Raji (cell line): ENCODE measurements around the gene FHAD1.

Experiments used
- POLR2A ChIP-seq: IDR thresholded peaks from 2 replicates; pipeline ENCODE4 v1.6.1; 2011; ENCODE audit warnings: low read depth, low read length, control low read depth; ENCODE audit not compliant: insufficient read depth

The FHAD1 gene

GRCh38 chr1:15332952-15333715 is 86.1 kb downstream of the FHAD1 start:
- TF ChIP-seq POLR2A, result no peak

- no peak for TF ChIP-seq POLR2A
Measured at GRCh38 chr1:15334995-15335394, 88.0 kb downstream of the FHAD1 start.

GRCh38 chr1:15336866-15337265 is 89.8 kb downstream of the FHAD1 start:
- no peak for TF ChIP-seq POLR2A

DNA sequence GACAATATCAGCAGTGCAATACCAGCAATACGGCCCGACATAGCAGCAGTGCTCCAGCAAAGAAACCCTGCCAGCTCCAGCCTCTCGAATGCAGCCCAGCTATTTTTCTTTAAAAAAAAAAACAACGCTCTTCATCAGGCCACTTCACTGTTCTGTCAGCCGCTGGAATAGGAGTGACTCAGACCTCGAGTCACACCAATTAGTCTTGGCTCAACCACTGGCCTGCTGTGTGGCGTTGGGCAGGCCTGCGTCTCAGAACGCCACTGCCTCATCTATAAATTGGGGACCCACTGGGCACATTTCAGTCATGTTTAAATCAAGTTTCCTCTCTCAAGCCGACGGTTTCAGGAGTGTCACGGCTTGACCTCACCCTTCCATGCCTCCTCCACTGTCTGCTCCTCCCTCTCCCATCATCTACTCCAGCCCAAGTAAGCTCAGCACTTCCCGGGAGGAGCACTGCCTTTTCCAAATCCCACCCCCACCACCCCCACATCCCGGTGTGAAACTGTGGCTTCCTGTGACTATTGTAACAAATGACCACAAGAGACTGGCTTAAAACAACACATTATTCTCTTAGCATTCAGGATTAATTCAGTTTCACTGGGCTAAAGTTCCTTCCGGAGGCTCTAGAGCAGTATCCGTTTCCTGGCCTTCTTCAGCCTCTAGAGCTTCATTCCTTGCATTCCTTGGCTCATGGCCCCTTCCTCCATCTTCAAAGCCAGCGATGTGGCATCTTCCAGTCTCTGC is 90.8 kb downstream of the FHAD1 start:
- TF ChIP-seq POLR2A, result no peak

DNA sequence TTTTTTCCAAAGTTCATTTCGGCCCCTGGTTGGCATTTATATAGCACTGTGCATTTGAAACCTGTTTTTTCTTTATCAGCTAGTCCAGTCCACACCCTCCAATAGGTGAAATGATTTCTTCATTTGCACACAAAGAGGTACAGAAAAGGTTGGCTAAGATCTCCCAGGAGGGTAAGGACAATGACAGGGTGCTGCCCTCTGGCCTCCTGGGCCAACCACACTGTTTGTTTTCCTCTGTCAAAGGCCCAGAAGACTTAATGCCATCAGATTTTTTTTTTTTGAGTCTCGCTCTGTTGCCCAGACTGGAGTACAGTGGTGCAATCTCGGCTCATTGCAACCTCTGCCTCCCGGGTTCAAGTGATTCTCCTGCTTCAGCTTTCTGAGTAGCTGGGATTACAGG is 92.5 kb downstream of the FHAD1 start:
- no peak for TF ChIP-seq POLR2A

DNA sequence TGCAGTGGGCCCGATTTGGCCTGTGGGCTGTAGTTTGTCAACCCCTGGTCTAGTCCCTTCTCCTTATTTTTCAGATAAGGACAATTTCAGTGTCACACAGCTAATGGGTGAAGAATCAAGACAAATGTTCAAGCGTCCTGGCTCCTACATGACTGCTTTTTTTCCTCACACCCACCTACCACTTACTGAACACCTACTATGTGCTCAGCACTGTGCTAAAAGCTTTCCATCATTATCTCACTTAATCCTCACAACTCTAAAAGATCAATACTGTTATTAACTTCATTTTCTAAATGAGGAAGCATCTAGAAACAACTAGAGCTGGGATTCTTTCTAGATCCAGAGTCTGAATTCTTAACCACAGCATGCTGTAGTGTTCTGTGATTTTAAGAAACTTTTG is 94.2 kb downstream of the FHAD1 start:
- no peak for TF ChIP-seq POLR2A

- no peak for TF ChIP-seq POLR2A
Measured at GRCh38 chr1:15341634-15342407, 94.8 kb downstream of the FHAD1 start.

DNA sequence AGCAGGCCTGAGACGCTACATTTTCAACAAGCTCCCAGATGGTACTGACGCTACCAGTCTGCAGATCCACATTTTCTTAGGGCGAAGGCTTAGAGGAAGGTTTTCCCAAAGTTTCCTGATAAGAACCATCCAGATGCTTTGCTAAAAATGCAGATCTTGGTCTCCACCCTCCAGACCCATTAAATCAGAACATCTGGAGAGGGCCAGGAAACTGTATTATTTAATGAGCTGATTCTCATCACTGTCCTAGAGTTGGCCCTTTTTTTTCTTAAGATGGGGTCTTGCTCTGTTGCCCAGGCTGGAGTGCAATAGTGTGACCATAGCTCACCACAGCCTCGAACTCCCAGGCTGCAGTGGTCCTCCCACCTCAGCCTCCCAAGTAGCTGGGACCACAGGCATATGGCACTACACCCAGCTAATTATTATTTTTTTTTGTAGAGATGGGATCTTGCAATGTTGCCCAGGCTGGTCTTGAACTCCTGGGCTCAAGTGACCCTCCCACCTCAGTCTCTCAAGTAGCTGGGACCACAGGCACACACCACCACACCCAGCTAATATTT is 95.5 kb downstream of the FHAD1 start:
- TF ChIP-seq POLR2A, result no peak

- TF ChIP-seq POLR2A, result no peak
Measured at GRCh38 chr1:15343099-15343498, 96.1 kb downstream of the FHAD1 start.

- TF ChIP-seq POLR2A, result no peak
Measured at GRCh38 chr1:15343729-15344128, 96.7 kb downstream of the FHAD1 start.

- TF ChIP-seq POLR2A, result no peak
Measured at GRCh38 chr1:15344380-15344779, 97.4 kb downstream of the FHAD1 start.

GRCh38 chr1:15344800-15345704 is 98.0 kb downstream of the FHAD1 start:
- no peak for TF ChIP-seq POLR2A

DNA sequence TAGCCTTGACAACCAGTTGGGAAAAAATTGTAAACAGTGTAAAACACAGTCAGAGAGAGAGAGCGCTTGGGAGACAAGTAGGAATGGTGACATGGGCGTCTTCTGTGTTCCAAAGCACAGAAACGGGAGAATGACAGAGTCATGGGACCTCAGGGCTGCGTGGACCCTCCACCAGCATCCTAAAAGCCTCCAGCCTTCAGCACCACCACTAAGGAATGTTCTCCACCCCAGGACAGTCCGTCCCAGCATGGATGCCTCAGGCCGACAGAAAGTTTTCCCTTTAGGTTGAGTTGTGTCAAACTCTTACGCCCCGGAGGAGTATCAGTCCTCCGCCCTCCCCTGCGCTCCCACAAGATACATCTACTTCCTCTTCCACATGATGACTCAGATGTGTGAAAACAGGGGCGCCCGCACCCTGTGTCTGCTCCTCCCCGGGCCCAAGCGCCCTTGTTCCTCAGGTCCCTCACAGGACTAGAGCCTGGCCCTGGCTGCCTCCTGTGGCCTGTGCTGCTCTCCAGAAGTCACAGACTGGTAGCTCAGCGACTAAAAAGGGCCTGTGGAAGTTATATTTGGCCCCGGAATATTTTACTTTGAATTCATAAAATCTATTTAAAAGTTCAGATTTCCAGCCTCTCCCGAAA is 98.8 kb downstream of the FHAD1 start:
- TF ChIP-seq POLR2A, result no peak
